Panc1 (cell line): Measurements from ENCODE around the gene CPT1C.

Experiments
- POLR2AphosphoS5 ChIP-seq: IDR thresholded peaks from 2 replicates; pipeline ENCODE4 v1.6.1; 2012; ENCODE audit warnings: mild to moderate bottlenecking, low read depth, low read length, moderate library complexity
- SIN3A ChIP-seq: IDR thresholded peaks from 2 replicates; pipeline ENCODE4 v1.6.1; 2012; ENCODE audit warnings: low read depth, mild to moderate bottlenecking, low read length, moderate library complexity, borderline replicate concordance; ENCODE audit not compliant: insufficient read depth
- TCF7L2 ChIP-seq: IDR thresholded peaks from 2 replicates; pipeline ENCODE4 v1.6.1; 2011; ENCODE audit warnings: mild to moderate bottlenecking, low read depth, low read length, inconsistent platforms
- TF ChIP-seq, protein P1 (sequence below): fragments of 450-650 bp; IDR thresholded peaks from 2 replicates; pipeline ENCODE4 v1.5.1; 2017; ENCODE audit warnings: mild to moderate bottlenecking
- TF ChIP-seq, protein P2 (sequence below), 2 experiments: IDR thresholded peaks; 2 replicates each; pipeline ENCODE4 v1.6.1; 2011 to 2012; ENCODE audit warnings: low read depth in 2 of 2, control low read depth in 1 of 2, low read length in 1 of 2, mild to moderate bottlenecking in 1 of 2, moderate library complexity in 1 of 2; ENCODE audit not compliant: insufficient read depth in 1 of 2

DNA sequence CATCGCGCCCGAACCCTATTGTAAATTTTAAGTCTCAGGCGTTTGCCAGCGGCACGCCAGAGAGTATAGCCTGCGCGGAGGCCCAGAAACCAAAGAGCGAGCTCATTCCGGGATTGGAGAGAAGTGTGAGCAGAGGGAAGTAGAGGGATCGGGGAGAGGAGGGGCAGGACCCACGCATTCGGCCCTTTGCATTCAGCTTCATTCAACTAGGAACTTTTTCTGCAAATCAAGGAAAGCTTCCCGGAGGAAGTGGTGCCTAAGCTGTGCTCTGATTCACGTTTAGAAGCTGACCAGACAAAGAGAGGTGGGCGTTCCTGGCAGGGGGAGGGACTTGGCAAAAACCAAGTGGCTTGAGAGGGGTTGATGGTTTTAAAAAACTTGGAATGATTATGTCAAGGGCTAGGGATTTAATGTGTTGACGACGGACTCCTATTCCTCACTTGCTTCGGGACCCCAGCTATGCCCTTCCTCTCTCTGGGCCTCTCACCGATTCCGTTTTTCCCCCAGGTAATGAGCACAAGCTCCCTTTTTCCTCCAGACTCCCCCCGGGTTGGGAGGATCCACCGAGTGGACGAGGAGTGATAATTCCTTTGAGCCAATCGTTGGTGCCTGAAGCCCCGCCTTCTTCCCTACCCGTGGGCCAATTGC is 14.7 kb upstream of the CPT1C start:
- TF ChIP-seq, protein P1, sequence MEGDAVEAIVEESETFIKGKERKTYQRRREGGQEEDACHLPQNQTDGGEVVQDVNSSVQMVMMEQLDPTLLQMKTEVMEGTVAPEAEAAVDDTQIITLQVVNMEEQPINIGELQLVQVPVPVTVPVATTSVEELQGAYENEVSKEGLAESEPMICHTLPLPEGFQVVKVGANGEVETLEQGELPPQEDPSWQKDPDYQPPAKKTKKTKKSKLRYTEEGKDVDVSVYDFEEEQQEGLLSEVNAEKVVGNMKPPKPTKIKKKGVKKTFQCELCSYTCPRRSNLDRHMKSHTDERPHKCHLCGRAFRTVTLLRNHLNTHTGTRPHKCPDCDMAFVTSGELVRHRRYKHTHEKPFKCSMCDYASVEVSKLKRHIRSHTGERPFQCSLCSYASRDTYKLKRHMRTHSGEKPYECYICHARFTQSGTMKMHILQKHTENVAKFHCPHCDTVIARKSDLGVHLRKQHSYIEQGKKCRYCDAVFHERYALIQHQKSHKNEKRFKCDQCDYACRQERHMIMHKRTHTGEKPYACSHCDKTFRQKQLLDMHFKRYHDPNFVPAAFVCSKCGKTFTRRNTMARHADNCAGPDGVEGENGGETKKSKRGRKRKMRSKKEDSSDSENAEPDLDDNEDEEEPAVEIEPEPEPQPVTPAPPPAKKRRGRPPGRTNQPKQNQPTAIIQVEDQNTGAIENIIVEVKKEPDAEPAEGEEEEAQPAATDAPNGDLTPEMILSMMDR = no peak
- TF ChIP-seq, protein P2, sequence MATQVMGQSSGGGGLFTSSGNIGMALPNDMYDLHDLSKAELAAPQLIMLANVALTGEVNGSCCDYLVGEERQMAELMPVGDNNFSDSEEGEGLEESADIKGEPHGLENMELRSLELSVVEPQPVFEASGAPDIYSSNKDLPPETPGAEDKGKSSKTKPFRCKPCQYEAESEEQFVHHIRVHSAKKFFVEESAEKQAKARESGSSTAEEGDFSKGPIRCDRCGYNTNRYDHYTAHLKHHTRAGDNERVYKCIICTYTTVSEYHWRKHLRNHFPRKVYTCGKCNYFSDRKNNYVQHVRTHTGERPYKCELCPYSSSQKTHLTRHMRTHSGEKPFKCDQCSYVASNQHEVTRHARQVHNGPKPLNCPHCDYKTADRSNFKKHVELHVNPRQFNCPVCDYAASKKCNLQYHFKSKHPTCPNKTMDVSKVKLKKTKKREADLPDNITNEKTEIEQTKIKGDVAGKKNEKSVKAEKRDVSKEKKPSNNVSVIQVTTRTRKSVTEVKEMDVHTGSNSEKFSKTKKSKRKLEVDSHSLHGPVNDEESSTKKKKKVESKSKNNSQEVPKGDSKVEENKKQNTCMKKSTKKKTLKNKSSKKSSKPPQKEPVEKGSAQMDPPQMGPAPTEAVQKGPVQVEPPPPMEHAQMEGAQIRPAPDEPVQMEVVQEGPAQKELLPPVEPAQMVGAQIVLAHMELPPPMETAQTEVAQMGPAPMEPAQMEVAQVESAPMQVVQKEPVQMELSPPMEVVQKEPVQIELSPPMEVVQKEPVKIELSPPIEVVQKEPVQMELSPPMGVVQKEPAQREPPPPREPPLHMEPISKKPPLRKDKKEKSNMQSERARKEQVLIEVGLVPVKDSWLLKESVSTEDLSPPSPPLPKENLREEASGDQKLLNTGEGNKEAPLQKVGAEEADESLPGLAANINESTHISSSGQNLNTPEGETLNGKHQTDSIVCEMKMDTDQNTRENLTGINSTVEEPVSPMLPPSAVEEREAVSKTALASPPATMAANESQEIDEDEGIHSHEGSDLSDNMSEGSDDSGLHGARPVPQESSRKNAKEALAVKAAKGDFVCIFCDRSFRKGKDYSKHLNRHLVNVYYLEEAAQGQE (IDR thresholded peaks at IDR 0.05; ENCODE audit: insufficient read depth in 1 of 2, low read depth in 2 of 2, low read length in 1 of 2) = no peak
- TF ChIP-seq POLR2AphosphoS5 (peak; percentile 79), SIN3A (no peak), TCF7L2 (no peak)
